Measurements from ENCODE around the gene RPL18.
"Not testable (repeated sequence)": the region's sequence is repeated elsewhere in the genome, so short reads cannot be mapped to it uniquely, and the experiment has no call there.

RPL18 gene

DNA sequence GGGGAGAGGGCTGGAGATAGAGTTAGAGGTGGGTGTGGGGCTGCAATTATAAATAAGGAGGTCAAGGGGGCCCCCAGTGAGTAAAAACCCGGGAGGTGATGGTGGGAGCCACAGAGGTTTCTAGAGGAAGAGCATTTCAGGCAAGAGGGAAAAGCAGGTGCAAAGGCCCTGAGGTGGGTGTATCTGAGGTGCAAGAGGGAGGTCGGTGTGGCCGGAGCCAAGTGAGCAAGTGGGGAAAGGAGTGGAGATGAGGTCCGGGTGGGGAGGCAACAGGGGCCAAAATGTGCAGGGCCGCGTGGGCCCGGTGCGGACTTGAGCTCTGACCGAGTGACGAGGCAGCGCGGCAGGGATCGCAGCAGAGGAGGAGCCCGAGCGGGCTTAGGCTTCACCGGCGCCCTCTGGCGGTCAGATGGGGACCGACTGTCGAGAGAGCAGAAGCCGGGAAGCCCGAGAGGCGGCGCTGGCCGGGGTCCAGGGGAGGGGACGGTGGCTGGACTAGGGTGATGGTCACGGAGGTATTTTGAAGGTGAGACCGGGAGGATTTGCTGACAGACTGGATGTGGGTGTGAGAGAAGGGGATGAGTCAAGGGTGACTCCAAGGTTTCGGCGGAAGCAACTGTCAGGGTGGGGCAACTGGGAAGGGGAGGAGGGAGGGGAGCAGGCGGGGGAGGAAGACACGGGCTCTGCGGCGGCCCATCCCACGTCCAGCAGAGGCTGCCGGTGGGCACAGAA, 30.1 kb downstream of the RPL18 start:
- peak; percentile 88 for DNase-seq (ENCODE audit: low spot score)

DNA sequence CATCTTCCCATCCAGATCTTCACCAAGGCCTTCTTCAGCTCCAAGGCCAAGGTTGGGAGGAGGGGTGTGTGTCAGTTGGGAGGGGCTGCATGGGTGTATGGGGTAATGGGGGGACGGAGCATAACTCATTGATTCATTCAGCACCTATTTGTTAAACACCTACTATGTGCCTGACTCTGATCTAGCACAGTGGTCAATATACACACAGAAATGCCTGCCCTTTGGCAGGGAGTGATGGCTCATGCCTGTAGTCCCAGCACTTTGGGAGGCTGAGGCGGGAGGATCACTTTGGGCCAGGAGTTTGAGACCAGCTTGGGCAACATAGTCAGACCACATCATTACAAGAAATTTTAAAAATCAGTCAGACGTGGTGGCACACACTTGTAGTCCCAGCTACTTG, 31.6 kb downstream of the RPL18 start:
- no peak for DNase-seq (ENCODE audit: low spot score)

- no peak for DNase-seq (ENCODE audit: low spot score)
Observed at GRCh38 chr19:48582168-48582567, 36.8 kb downstream of the RPL18 start.

- no peak for DNase-seq (ENCODE audit: low spot score)
Observed at GRCh38 chr19:48578891-48579290, 40.1 kb downstream of the RPL18 start.

DNA sequence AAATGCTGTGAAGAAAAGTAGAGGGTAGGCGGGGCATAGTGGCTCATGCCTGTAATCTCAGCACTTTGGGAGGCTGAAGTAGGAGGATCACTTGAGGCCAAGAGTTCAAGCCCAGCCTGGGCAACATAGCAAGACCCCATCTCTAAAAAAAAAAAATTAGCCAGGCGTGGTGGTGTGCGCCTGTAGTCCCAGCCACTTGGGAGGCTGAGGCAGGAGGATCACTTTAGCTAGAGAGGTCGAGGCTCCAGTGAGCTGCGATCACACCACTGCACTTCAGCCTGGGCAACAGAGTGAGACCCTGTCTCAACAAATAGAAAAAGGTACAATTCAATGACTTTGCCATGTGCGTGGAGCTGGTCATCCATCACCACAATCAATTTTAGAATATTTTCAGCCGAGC, 41.1 kb downstream of the RPL18 start:
- not testable (repeated sequence) for DNase-seq (ENCODE audit: low spot score)

DNA sequence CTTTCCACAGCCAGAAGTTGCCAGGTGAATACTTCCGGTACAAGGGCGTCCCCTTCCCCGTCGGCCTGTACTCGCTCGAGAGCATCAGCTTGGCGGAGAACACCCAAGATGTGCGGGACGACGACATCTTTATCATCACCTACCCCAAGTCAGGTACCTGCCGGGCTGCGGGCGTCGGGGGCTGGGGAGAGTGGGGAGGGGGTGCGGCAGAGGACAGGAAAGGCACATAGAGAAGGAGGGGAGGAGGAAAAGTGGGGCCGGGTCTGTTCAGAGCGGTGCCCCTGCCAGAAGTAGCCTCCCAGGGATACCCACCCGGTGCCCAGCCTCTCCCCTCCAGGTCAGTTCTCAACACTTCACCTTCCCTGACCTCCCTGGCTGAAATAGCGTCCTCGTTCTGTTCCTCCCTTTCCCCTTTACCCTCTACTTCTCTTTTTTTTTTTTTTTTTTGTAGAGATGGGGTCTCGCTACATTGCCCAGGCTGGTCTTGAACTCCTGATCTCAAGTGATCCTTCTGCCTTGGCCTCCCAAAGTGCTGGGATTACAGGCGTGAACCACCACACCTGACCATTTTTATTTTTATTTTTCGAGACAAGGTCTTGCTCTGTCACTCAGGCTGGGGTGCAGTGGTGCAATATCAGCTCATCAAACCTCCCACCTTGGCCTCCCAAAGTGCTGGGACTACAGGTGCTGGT, 42.9 kb downstream of the RPL18 start:
- DNase-seq (ENCODE audit: low spot score), result no peak

- no peak for DNase-seq (ENCODE audit: low spot score)
Observed at GRCh38 chr19:48573163-48573505, 45.8 kb downstream of the RPL18 start.

- DNase-seq (ENCODE audit: low spot score), result no peak
Observed at GRCh38 chr19:48571378-48572162, 47.4 kb downstream of the RPL18 start.

GRCh38 chr19:48569814-48570213, 49.2 kb downstream of the RPL18 start:
- DNase-seq (ENCODE audit: low spot score), result no peak

- no peak for DNase-seq (ENCODE audit: low spot score)
Observed at GRCh38 chr19:48568345-48568886, 50.6 kb downstream of the RPL18 start.
